Measurements from ENCODE around the gene ERRFI1.
"Not testable (repeated sequence)": the region's sequence is repeated elsewhere in the genome, so short reads cannot be mapped to it uniquely, and the experiment has no call there.

The ERRFI1 gene, protein sequence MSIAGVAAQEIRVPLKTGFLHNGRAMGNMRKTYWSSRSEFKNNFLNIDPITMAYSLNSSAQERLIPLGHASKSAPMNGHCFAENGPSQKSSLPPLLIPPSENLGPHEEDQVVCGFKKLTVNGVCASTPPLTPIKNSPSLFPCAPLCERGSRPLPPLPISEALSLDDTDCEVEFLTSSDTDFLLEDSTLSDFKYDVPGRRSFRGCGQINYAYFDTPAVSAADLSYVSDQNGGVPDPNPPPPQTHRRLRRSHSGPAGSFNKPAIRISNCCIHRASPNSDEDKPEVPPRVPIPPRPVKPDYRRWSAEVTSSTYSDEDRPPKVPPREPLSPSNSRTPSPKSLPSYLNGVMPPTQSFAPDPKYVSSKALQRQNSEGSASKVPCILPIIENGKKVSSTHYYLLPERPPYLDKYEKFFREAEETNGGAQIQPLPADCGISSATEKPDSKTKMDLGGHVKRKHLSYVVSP

DNA sequence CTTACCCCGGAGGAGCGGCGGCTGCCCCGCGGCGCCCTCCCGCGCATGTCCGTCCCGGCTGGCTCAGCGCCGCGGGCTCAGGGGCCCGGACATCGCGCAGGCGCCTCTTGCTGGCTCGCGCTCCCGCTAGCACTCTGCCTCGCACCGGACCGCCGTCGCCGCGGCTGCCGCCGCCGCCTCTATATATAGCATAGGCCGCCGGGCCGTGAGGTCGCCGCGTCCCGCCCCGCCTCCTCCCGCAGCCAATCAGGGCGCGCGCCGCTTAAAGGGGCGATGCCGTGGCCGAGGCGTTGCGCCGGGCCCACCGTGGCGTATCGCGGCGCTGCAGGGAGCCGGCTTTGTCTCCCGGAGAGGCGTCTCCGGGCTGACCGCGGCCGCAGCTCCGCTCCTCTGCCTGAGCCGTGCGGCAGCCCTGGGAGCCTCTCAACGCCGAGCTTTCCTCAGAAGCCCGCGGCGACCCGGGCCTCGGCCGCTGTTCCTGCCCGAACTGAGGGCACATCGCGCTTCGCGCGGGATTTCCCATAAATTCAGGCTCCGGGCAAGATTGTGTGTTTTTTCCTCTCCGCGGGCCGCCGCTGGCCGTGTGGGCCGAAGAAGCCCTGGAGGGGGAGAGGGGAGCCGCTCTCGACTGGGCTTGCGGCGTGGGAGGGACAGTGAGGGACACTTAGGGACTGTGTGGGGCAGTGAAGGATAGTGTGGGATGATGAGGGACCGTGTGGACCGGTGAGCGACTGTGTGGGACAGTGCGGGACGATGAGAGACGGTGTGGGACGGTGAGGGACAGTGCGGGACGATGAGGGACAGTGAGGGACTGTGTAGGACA lies at the start of gene ERRFI1:
ERRFI1 (minus strand) TSS at position 157 of the 823 bp plus-strand sequence. CDS start 10,690 bp downstream, outside the sequence.
- peak; percentile 84 to 85 for DNase-seq

DNA sequence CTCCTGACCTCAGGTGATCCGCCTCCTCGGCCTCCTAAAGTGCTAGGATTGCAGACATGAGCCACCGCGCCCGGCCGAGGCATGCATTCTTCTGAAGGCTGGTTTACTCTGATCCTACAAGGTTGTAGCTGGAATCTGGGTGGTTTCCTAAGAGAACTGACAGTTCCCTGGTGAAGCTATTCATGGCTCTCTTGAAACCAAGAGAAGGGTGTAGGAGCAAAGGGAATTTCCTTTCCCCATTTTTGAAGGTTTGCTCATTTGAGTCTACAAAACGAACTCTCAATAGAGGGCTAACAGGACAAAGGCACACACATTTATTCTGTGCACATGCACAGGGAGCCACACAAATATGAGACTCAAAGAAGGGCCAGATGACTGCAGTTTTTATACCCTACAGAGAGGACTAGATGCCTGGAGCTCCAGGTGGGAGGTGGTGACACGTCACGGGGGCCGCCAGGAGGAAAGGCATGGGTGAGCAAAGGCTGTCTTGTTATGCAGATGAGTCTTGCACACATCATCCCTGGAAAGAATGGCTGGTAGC lies 49.5 kb upstream of the ERRFI1 start:
- no peak for DNase-seq

DNA sequence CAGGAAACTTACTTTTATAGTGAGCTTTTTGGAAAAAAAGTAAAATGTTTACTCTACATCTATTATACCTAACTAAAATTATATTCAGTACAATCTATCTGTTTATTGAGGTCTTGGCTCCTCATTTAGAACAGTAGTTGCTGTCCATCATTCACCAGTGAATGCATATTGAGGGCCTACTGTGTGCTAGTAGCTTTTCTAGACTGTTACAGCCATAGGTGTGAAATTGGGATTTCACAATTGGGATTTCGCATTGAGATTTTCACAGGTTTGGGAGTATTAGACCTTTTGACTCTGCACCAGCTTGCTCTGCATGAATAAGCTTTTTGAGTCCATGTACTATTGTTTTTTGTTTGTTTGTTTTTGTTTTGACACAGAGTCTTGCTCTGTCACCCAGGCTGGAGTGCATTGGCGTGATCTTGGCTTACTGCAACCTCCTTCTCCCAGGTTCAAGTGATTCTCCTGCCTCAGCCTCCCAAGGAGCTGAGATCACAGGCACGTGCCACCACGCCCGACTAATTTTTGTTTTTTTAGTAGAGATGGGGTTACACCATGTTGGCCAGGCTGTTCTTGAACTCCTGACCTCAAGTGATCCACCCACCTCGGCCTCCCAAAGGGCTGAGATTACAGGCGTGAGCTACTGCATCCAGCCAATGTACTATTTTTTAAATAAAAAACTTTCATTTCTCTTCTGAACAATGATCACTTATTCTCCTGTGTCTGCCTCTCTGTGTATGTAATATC lies 47.2 kb upstream of the ERRFI1 start:
- DNase-seq: no peak

DNA sequence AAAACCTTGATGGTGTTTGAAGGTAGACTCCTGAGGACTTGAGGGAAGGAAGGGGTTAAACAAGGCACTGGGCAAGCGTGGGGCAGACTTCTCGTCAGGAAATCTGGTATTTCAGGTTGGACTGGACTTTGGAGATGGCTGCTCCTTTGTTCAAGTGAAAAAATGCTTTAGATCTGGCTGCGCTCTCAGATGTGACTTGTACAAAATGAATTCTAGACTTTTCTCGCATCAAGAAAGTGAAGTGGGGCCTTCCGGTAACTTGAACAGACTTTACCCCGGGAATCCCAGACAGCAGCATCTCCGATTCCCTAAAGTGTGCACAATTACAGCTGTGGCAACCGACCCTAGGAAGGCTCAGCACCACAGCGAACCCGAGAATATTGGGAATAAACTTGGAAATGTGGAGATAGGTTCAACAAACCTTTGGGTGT lies 44.3 kb upstream of the ERRFI1 start:
- no peak for DNase-seq

DNA sequence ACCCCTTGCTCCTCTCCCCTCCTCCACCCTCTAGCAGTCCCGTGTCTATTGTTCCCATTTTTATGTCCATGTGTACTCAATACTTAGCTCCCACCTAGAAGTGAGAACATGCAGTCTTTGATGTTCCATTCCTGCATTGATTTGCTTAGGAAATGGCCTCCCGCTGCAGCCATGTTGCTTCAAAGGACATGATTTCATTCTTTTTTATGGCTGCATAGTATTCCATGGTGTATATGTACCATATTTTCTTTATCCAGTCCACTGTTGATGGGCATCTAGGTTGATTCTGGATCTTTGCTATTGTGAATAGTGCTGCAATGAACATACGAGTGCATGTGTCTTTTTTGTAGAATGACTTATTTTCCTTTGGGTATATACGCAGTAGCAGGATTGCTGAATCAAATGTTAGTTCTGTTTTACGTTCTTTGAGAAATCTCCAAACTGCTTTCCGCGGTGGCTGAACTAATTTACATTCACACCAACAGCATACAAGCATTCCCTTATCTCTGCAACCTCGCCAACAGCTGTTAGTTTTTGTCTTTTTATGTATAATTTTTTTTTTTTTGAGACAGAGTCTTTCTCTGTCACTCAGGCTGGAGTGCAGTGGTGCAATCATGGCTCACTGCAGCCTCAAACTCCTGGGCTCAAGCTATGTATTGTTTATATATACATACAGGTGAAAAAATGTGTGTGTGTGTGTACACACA lies 43.7 kb upstream of the ERRFI1 start:
- DNase-seq: not testable (repeated sequence)

DNA sequence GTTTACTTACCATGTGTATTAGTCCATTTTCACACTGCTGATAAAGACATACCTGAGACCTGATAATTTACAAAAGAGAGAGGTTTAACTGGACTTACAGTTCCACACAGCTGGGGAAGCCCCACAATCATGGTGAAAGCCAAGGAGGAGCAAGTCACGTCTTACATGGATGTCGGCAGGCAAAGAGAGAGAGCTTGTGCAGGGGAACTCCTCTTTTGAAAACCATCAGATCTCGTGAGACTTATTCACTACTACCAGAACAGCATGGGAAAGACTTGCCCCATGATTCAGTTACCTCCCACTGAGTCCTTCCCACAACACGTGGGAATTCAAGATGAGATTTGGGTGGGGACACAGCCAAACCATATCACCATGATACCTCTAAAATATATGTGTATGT lies 39.3 kb upstream of the ERRFI1 start:
- no peak for DNase-seq

DNA sequence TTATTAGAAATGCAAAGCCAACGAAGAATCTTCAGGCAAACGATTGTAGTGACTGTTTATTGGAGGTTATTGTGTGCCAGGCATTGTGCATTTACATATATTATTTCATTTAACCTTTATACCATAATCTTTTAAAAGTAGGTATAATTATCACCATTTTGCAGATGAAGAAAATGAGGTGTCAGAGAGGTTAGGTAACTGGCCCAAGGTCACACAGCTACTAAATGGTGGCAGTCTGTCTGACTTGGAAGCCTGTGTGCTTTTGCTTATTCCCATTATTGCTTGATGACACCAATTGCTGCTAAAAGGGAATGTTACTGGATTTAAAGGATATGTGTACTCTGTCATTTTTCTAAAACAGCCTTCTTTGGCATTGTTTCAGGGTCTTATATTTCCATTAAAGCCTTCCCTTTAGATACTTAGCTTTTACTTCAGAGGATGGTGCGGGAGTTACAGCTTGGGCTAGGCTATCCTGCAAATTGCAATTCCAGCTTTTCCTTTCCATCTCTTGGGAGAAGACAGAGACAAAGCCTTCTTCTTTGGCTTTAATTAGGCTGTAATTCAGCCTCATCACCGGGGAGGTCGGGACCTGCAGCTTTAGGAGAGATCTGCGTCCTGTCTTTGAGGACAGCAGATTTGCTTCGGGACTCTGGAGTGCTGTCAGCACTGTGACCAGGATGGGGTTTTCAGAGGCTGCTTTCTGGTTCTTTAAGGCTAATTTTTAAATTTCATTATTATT lies 37.4 kb upstream of the ERRFI1 start:
- DNase-seq: no peak

DNA sequence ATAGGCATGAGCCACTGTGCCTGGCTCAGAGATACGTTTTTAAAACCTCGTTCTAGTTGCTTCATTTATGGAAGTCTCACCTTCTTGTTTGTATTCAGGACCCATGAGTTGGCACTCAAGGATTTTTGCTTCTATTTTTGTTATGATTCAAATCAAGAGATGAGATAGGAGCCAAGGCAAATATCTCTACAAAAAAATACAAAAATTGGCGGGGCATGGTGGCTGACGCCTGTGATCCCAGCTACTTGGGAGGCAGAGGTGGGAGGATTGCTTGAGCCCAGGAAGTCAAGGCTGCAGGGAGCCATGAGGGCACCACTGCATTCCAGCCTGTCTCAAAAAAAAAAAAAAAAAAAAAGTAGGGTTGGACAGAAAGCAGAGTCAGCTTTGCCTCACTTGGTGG lies 36.8 kb upstream of the ERRFI1 start:
- DNase-seq: no peak

DNA sequence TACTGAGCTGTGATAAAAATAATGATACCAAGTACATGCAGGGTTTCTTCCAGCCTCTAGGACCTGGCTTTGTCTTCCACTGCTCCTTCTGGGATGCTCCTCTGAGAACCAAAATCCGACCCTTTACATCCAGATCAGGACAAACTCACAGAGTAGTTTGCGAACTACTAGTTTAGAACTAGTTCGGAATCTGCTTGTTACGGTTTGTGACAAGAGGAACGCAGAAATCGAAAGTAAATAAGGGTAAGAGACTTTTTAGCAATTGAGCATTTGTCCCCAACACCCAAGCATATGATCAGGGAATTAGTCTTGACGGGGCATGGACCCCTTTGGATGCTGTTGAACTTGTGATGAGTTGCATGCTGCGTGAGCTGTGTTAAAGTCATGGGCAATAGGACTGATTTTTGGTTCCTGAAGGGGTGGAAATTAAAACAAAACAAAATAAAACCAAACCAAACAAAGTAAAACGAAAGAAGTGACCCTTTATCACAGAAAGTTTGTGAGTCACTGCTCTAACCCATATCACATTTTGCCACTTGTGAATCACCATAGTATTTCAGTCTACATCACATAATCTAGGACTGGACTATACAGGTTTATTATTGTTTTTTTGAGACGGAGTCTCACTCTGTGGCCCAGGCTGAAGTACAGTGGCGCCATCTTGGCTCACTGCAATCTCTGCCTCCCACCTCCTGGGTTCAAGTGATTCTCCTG lies 35.7 kb upstream of the ERRFI1 start:
- DNase-seq: no peak

DNA sequence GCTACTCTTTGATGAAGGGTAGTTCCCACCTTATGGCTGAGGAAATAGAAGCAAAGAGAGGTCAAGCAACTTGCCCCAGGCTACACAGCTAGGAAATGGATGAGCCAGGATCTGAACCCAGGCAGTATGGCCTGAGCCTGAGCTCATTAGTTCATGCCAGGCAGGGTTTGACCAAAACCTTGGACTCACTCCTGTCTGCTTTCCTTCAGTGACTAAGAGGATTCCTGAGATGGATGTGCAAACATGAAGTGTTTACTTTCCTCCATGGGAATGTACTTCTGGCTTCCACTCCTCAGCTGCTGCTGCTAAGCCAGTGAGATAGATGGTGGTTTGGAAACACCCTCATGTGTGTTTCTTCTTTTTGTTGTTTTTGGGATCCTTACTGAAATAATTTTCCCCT lies 35.1 kb upstream of the ERRFI1 start:
- DNase-seq: no peak

DNA sequence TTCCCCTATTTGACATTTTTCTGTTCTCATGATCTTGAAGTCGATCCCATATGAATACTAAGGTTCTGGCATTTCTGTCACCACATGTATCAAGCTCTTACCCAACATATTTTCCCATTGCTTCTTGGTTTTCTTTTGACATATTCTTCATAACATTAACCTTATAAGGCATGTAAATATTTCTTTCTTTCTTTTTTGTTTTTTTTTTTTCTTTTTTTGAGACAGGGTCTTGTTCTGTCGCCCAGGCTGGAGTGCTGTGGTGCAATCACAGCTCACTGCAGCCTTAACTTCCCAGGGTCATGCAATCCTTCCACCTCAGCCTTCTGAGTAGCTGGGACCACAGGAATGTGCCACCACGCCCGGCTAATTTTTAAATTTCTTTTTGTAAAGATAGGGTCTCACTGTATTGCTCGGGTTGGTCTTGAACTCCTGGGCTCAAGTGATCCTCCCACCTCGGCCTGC lies 33.1 kb upstream of the ERRFI1 start:
- no peak for DNase-seq

DNA sequence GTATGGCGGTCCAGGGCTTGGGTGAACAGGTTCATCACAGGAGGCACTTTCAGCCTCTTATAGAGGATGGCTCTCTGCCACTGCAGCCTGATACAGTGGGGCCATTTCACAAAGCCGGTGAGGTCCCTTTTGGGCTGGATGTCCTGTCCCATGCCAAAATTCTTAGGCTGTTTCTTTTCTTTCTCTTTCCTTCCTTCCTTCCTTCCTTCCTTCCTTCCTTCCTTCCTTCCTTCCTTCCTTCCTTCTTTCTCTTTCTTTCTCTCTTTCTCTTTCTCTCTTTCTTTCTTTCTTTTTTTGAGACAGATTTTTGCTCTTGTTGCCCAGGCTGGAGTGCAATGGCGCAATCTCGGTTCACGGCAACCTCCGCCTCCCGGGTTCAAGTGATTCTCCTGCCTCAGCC lies 31.7 kb upstream of the ERRFI1 start:
- not testable (repeated sequence) for DNase-seq

DNA sequence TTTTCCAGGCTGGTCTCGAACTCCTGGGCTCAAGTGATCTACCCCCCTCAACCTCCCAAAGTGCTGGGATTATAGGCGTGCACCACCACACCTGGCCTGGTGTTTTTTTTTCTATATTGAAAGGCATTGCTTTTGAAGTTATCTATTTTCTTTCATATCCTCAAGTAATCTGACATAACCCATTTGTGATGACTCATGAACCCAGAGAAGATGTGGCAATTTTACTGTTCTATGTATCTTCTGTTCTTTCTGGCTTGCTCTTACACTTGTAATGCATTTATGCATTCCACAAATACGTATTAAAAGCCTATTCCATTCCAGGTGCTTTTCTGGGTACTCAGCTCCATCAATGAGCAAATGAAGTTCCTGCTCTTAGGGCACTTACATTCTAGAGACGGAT lies 29.9 kb upstream of the ERRFI1 start:
- DNase-seq: no peak

DNA sequence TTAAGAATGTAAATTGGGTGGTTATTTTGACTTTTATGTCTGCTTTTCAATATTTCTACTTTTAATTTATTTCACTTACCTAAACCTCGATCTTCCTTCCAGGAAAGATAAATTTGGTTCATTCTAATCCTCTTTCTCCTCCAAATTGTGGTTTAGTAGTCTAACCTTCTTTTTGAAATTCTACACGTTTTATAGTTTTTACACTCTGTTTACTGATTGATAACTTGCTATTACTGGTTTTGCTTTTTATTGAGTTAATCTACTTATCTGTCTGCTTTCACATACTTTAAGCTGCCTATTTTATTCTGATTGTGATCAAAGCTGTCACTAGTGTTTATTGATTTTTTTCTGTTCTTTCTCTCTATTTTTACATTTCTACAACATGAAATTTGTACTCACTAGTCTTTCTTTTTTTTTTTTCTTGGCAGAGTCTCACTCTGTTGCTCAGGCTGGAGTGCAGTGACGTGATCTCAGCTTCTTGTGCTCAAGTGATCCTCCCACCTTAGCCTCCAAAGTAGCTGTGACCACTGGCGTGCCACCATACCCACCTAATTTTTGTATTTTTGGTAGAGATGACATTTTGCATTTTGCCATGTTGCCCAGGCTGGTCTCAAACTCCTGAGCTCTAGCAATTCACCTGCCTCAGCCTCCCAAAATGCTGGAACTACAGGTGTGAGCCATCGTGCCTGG lies 27.9 kb upstream of the ERRFI1 start:
- DNase-seq: no peak

DNA sequence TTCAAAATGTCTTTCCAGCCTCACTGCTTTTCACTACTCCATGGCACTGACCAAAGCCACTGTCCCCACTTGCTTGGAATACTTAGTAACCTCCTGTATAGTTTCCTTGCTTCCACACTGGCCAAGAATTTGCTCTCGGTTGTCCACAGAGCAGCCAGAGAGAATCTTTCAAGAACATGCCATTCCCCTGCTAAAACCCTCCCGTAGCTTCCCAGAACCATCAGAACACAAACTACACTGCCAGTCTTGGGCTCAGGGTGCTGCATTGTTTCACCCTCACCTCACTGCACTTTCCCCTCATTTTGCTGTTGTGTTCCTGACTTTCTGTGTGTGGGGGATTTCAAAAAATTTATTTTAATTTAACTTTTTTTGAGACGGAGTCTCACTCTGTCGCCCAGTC lies 25.5 kb upstream of the ERRFI1 start:
- no peak for DNase-seq

DNA sequence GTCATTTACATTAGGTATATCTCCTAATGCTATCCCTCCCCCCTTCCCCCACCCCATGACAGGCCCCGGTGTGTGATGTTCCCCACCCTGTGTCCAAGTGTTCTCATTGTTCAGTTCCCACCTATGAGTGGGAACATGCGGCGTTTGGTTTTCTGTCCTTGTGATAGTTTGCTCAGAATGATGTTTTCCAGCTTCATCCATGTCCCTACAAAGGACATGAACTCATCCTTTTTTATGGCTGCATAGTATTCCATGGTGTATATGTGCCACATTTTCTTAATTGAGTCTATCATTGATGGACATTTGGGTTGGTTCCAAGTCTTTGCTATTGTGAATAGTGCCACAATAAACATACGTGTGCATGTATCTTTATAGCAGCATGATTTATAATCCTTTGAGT lies 23.1 kb upstream of the ERRFI1 start:
- not testable (repeated sequence) for DNase-seq

DNA sequence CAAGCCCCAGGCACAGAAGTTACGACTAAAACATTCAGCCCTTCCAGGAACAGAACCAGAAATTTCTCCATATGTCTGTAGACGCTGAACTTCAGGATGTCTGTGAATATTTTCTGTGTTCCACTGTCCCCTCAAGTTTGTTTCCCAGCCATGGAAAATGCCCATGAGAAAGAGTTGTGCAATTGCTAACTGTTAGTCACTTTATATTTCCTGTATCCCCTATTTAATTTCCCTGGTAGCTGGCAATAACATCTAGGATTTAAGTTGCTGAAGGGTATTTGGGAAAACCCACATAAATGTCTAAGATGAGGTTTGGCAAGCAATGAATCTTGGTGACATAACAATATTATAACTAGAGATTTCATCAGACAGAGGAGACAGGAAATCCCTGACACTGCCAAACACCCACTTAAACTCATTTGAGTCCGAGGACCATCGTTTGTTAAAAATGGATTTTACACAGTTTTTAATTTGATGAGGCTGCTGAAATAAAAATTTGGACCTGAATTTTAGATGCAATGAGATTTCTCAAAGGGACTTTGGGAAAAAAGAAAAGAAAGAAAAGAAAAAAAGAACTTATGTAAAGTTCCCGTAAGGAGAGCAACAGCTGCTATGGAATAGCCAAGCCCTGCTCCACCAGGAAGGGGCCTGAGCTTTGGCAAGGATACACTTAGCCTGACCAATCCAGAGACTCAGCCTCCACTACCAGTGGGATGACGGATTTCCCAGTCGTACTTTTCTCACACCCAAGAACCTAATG lies 21.8 kb upstream of the ERRFI1 start:
- DNase-seq: no peak

DNA sequence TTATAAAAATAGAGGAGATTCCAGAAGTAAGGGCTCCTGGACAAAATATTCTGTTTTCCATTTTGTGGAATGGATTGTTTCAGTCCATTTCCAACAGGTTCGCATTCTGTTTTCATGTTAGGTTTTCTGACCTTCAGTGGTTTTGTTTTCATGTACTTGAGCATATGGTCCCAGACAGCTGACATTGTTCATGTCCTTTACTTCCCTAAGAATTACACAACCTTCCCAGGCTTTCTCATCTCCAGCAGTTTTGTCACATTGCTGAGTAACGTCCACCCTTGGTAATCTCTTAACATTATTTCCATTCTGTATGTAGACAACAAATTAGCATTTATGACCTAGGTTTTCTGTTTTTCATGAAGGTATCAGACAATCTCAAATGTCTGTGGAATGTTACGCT lies 21.0 kb upstream of the ERRFI1 start:
- no peak for DNase-seq

DNA sequence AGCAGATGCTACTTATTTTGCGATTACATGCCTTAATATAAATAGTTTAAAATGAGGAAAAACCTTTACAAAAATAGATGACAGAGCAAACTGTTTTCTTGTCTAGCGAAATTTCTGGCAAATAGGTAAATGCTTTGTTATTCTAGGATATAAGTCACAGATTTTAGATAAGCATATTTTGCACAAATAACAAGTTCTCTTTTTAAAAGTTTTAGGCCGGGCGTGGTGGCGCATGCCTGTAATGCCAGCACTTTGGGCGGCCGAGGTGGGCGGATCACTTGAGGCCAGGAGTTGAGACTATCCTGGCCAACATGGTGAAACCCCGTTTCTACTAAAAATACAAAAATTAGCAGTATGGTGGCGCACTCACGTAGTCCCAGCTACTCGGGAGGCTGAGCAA lies 20.3 kb upstream of the ERRFI1 start:
- DNase-seq: no peak

Measured in activated CD4-positive, alpha-beta T cell treated with anti-CD3 and anti-CD28 coated beads for 4 hours (primary cell).